Stimulated activated naive B cell treated with anti-CD40 and anti-IgM and Interleukin-4, amounts not matched to agents 10 μg/mL and 1 μg/mL and 100 μg/mL, for 72 hours (primary cell): ENCODE measurements around the gene PDSS2.
"Not testable (repeated sequence)": the region's sequence is repeated elsewhere in the genome, so short reads cannot be mapped to it uniquely, and the experiment has no call there.

Source experiments
- ATAC-seq, 2 donors: fragments of 150-1000 bp; cut with Tn5 transposase; replicated peaks; 2 replicates each; pipeline ENCODE4 v1.10.0; 2021; ENCODE audit warnings: moderate library complexity in 1 of 2
- DNase-seq: peaks from one replicate; pipeline ENCODE4 v3.0.0; 2021
- H3K27ac Mint-ChIP-seq: one replicate; pipeline ENCODE4 v1.8.0; 2022; ENCODE audit warnings: mild to moderate bottlenecking, mixed read lengths
- H3K27me3 Mint-ChIP-seq, 2 donors: one replicate each; pipeline ENCODE4 v1.8.0; 2022; ENCODE audit warnings: mixed read lengths in 2 of 2
- H3K36me3 Mint-ChIP-seq, 2 donors: one replicate each; pipeline ENCODE4 v1.8.0; 2022; ENCODE audit warnings: mixed read lengths in 2 of 2, mild to moderate bottlenecking in 1 of 2
- H3K4me1 Mint-ChIP-seq, 2 donors: one replicate each; pipeline ENCODE4 v1.8.0; 2022; ENCODE audit warnings: mixed read lengths in 2 of 2, mild to moderate bottlenecking in 1 of 2
- H3K4me3 Mint-ChIP-seq, 2 donors: one replicate each; pipeline ENCODE4 v1.8.0; 2022; ENCODE audit warnings: mild to moderate bottlenecking in 2 of 2, mixed read lengths in 2 of 2, moderate library complexity in 1 of 2
- H3K9me3 Mint-ChIP-seq, 2 donors: one replicate each; pipeline ENCODE4 v1.8.0; 2022; ENCODE audit warnings: mixed read lengths in 2 of 2, mild to moderate bottlenecking in 1 of 2

The PDSS2 gene

DNA sequence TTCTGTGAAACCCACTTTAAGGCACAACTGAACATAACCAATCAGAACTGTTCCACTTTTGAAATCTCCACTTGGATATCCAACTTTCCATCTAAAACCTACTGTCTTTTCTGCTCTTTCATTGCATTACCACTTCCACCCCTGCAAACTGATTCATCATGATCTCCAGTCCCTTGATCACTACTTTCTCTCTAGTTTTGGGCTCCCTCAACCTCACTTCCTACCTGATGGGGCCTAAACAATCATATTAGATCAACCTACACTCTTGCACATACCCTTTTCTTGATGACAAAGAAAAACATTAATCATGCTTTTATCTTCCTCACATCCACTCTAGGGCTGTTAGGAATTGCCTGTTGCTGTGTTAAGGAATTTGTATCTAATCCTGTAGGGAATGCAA lies 137.6 kb downstream of the PDSS2 start:
- ATAC-seq, result no peak
- H3K9me3 Mint-ChIP-seq, result no peaks in the 10 kb centered on the region

DNA sequence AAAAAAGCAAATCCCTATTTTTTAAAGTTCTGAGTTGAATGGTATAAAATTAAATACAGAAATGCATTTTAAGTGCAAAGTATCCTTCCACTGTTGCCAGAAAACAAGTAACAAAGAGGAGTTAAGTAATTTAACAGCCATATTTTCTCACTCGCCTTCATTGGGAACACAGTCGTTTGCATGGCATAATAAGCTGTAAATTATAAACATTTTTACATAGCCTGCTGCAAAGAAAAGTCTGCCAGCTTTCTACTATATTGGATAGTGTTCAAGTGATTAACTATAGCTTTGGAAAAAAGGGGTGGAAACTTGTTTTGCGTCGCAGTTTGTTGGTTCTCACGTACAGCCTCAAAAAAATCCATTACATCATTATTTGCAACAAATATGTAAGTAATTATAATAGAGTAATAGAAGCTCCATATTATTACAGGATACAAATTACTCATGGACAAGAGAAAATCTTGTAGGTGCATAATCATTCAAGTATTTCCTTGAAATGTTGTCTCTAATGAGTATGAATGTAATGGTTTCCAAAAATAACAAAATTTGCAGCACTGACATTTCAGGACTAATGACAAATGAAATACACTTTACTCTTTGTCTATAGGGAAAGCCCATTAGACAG lies 139.3 kb downstream of the PDSS2 start:
- Mint-ChIP-seq H3K9me3 (no peaks in the 10 kb centered on the region), H3K36me3 (peaks cover 0 to 4% of the 10 kb centered on the region in 2 donors), H3K27me3 (no peaks in the 10 kb centered on the region), H3K4me1 (peaks cover 14 to 18% of the 10 kb centered on the region in 2 donors), H3K27ac (no peak overlapping the region), H3K4me3 (no peak overlapping the region)
- DNase-seq (no peak), ATAC-seq (no peak)

More for the DNA sequence above, 137.6 kb downstream of the PDSS2 start:
- no peak overlapping the region for H3K27ac Mint-ChIP-seq
- H3K4me3 Mint-ChIP-seq, result no peak overlapping the region
- no peak for DNase-seq
- peaks cover 0 to 4% of the 10 kb centered on the region in 2 donors for H3K36me3 Mint-ChIP-seq
- no peaks in the 10 kb centered on the region for H3K27me3 Mint-ChIP-seq
- peaks cover 10 to 12% of the 10 kb centered on the region in 2 donors for H3K4me1 Mint-ChIP-seq

GRCh38 chr6:107318100-107318736 lies 141.1 kb downstream of the PDSS2 start:
- DNase-seq (peak; percentile 22), ATAC-seq (peak; percentile 94 to 97)
- Mint-ChIP-seq H3K4me3 (no peak overlapping the region), H3K27ac (no peak overlapping the region), H3K27me3 (no peaks in the 10 kb centered on the region), H3K9me3 (no peaks in the 10 kb centered on the region), H3K36me3 (peaks cover 0 to 4% of the 10 kb centered on the region in 2 donors), H3K4me1 (peaks cover 14 to 18% of the 10 kb centered on the region in 2 donors)

GRCh38 chr6:107315114-107315513 lies 144.2 kb downstream of the PDSS2 start:
- Mint-ChIP-seq H3K27me3 (no peaks in the 10 kb centered on the region), H3K27ac (no peak overlapping the region), H3K4me3 (no peak overlapping the region), H3K9me3 (no peaks in the 10 kb centered on the region), H3K4me1 (peaks cover 4 to 5% of the 10 kb centered on the region in 2 donors), H3K36me3 (peaks cover 5% of the 10 kb centered on the region in 2 donors)
- DNase-seq, result no peak
- ATAC-seq, result no peak

DNA sequence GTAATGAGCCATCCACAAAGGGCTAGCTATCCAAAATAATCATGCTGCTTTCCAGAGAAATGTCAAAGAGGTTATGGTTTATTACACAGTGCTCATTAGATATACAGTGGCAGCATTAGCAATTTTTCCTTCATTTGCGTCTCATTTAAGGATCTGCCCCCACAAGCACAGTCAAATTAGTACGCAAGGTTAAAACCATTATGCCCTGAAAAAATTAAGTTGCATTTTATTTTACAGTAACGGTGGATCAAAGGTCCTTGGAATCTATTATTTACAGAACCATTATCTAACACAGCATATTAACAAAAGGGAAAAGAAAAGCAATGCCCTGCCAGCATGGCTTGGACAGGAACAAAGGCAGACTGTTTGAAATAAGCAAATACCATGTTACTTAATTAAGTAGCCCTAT lies 144.8 kb downstream of the PDSS2 start:
- ATAC-seq (no peak), DNase-seq (no peak)
- Mint-ChIP-seq H3K9me3 (no peaks in the 10 kb centered on the region), H3K4me3 (no peak overlapping the region), H3K4me1 (peaks cover 4 to 5% of the 10 kb centered on the region in 2 donors), H3K27ac (no peak overlapping the region), H3K36me3 (peaks cover 5% of the 10 kb centered on the region in 2 donors), H3K27me3 (no peaks in the 10 kb centered on the region)

DNA sequence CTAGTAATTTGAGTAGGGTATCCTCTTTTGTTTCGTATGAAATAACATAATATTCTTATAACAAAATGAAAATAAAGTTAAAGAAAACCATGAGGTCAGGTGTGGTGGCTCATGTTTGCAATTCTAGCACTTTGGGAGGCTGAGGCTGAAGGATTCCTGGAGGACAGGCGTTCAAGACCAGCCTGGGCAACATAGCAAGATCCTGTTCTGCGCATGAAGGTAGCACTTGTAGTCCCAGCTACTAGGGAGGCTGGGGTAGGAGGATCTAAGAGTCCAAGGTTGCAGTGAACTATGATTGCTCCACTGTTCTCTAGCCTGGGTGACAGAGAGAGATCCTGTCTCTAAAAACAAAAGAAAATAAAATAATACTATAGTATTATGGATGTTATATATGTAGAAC lies 145.6 kb downstream of the PDSS2 start:
- peaks cover 6 to 7% of the 10 kb centered on the region in 2 donors for H3K36me3 Mint-ChIP-seq

GRCh38 chr6:107310362-107310761 lies 149.0 kb downstream of the PDSS2 start:
- Mint-ChIP-seq H3K36me3 (peaks cover 7 to 14% of the 10 kb centered on the region in 2 donors), H3K4me3 (no peak overlapping the region), H3K9me3 (no peaks in the 10 kb centered on the region), H3K27me3 (no peaks in the 10 kb centered on the region), H3K27ac (no peak overlapping the region), H3K4me1 (peaks cover 1 to 3% of the 10 kb centered on the region in 2 donors)
- ATAC-seq, result no peak
- DNase-seq, result no peak

More for the DNA sequence above, 145.6 kb downstream of the PDSS2 start:
- Mint-ChIP-seq H3K27me3 (no peaks in the 10 kb centered on the region), H3K9me3 (no peaks in the 10 kb centered on the region), H3K27ac (no peak overlapping the region), H3K4me1 (peaks cover 4 to 5% of the 10 kb centered on the region in 2 donors), H3K4me3 (no peak overlapping the region)
- ATAC-seq (no peak), DNase-seq (no peak)

GRCh38 chr6:107308677-107309076 lies 150.7 kb downstream of the PDSS2 start:
- DNase-seq (no peak), ATAC-seq (no peak)
- Mint-ChIP-seq H3K36me3 (peaks cover 9 to 22% of the 10 kb centered on the region in 2 donors), H3K27me3 (no peaks in the 10 kb centered on the region), H3K4me1 (peaks cover 0 to 2% of the 10 kb centered on the region in 2 donors), H3K9me3 (no peaks in the 10 kb centered on the region), H3K4me3 (no peak overlapping the region), H3K27ac (no peak overlapping the region)

DNA sequence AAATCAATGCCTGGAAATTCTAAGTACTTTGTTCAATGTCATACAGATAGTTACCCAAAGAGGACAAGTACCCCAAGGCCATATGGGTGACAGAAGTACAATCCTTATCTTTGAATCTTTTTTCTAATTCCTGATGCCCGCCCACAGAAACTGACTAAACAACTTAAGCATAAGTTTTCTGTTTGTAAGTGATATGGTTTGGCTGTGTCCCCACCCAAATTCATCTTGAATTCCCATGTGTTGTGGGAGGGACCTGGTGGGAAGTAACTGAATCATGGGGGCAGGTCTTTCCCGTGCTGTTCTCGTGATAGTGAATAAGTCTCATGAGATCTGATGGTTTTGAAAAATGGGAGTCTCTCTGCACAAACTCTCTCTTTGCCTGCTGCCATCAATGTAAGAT lies 153.4 kb downstream of the PDSS2 start:
- H3K4me1 Mint-ChIP-seq, H3K4me3 Mint-ChIP-seq, H3K9me3 Mint-ChIP-seq, ATAC-seq, H3K27me3 Mint-ChIP-seq, DNase-seq: not testable (repeated sequence)
- H3K27ac Mint-ChIP-seq, result peak overlapping the region; percentile 44
- peaks cover 10 to 22% of the 10 kb centered on the region in 2 donors for H3K36me3 Mint-ChIP-seq

DNA sequence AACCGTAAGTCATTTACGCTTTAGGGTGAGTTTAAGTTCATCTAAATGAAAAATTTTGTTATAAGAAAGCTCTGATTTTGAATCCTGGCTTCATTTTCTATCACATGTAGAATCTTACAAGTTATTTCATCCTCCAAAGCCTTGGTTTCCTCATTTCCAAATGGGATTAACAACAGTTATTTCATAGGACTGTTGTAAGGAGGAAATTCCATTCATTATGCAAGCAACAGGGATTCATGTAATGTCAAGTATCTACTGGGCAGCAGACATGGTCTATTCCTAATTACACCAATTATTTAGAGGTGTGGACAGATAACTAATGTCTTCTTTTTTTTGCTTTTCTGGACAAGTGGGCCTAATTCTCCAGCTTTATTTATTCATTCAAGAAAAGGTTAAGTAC lies 154.0 kb downstream of the PDSS2 start:
- no peak for DNase-seq
- H3K4me3 Mint-ChIP-seq, result no peak overlapping the region
- no peak for ATAC-seq
- no peak overlapping the region for H3K27ac Mint-ChIP-seq
- peaks cover 0 to 2% of the 10 kb centered on the region in 2 donors for H3K4me1 Mint-ChIP-seq
- H3K9me3 Mint-ChIP-seq, result no peaks in the 10 kb centered on the region
- H3K36me3 Mint-ChIP-seq, result peaks cover 8 to 20% of the 10 kb centered on the region in 2 donors
- no peaks in the 10 kb centered on the region for H3K27me3 Mint-ChIP-seq

DNA sequence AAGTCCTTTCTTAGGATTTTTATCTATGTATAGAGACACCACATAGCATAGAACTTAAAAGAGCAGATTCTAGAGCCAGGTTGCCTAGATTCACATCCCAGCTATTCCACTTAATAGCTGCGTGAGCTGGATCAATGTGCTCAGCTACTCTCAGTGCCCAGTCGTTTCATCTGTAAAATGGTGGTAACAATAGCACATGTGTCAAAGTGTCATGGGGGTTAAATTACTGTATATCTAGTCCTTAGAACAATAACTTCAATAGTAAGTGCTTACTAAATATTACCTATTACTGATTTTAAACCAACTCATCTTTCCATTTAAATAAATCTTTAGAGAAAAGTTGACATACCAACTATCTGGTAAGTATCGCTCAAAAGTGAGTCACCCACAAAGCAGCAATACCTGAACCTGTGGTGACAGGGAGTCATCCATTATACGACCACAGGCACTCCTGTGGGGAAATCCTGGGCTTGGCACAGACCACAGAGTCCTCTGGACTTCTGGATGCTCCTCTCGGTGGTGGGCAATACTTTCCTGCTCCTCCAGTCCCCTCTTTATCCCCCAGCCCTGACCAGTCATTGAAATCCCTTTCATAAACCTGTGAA lies 154.8 kb downstream of the PDSS2 start:
- Mint-ChIP-seq H3K9me3 (no peaks in the 10 kb centered on the region), H3K4me3 (no peak overlapping the region), H3K27me3 (no peaks in the 10 kb centered on the region), H3K4me1 (peaks cover 7 to 10% of the 10 kb centered on the region in 2 donors), H3K27ac (no peak overlapping the region), H3K36me3 (peaks cover 7 to 17% of the 10 kb centered on the region in 2 donors)
- no peak for DNase-seq
- ATAC-seq, result no peak

GRCh38 chr6:107293350-107293749 lies 166.0 kb downstream of the PDSS2 start:
- DNase-seq (no peak), ATAC-seq (no peak)
- Mint-ChIP-seq H3K36me3 (peaks cover 2 to 10% of the 10 kb centered on the region in 2 donors), H3K4me1 (peaks cover 2 to 17% of the 10 kb centered on the region in 2 donors), H3K27me3 (no peaks in the 10 kb centered on the region), H3K27ac (no peak overlapping the region), H3K9me3 (no peaks in the 10 kb centered on the region), H3K4me3 (no peak overlapping the region)

GRCh38 chr6:107292715-107293271 lies 166.6 kb downstream of the PDSS2 start:
- Mint-ChIP-seq H3K4me3 (no peak overlapping the region), H3K27ac (no peak overlapping the region), H3K36me3 (peaks cover 5 to 12% of the 10 kb centered on the region in 2 donors), H3K9me3 (no peaks in the 10 kb centered on the region), H3K27me3 (no peaks in the 10 kb centered on the region), H3K4me1 (peaks cover 2 to 17% of the 10 kb centered on the region in 2 donors)
- ATAC-seq (no peak), DNase-seq (no peak)

GRCh38 chr6:107290491-107290890 lies 168.9 kb downstream of the PDSS2 start:
- no peak for DNase-seq
- Mint-ChIP-seq H3K27me3 (no peaks in the 10 kb centered on the region), H3K4me3 (no peak overlapping the region), H3K9me3 (no peaks in the 10 kb centered on the region), H3K4me1 (peaks cover 2 to 17% of the 10 kb centered on the region in 2 donors), H3K36me3 (peaks cover 5 to 7% of the 10 kb centered on the region in 2 donors), H3K27ac (peak overlapping the region; percentile 6)
- ATAC-seq, result no peak
